ENCODE measurements around the gene MRPS26.

DNA sequence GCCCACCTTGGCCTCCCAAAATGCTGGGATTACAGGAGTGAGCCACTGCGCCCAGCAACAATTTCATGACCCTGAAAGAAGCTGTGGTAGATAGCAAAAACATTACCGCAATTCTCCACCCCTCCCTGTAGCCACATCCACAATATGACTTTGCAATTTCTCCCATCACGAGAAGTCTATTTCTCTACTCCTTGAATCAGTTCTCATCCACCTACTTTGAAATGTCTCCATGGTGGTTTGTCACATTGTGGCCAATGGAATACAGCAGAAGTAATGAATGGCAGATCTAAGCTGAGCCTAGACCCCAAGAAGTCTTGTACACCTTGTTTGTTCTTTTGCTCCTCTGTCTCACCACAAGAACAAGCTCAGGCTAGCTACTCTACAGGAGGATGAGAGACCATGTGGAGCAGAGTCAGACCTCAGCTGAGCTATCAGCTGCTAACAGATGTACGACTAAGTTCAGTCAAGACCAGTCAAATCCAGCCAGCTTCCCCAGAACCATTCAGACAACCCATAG, 31.8 kb downstream of the MRPS26 start:
- TF ChIP-seq, protein P1, sequence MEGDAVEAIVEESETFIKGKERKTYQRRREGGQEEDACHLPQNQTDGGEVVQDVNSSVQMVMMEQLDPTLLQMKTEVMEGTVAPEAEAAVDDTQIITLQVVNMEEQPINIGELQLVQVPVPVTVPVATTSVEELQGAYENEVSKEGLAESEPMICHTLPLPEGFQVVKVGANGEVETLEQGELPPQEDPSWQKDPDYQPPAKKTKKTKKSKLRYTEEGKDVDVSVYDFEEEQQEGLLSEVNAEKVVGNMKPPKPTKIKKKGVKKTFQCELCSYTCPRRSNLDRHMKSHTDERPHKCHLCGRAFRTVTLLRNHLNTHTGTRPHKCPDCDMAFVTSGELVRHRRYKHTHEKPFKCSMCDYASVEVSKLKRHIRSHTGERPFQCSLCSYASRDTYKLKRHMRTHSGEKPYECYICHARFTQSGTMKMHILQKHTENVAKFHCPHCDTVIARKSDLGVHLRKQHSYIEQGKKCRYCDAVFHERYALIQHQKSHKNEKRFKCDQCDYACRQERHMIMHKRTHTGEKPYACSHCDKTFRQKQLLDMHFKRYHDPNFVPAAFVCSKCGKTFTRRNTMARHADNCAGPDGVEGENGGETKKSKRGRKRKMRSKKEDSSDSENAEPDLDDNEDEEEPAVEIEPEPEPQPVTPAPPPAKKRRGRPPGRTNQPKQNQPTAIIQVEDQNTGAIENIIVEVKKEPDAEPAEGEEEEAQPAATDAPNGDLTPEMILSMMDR (IDR thresholded peaks at IDR 0.05) = no peak
- TF ChIP-seq POLR2A (IDR thresholded peaks at IDR 0.05) = no peak

All from breast epithelium (tissue), 3 donors.